NCI-H2107 treated with DMSO at 0.1 percent for 48 hours (cell line): ENCODE measurements around the gene ANKRD49.

Experiments used
- DNase-seq: peaks from one replicate; lab custom pipeline; 2025; ENCODE audit not compliant: unreplicated experiment; lab: John Stamatoyannopoulos, UW

Gene ANKRD49

DNA sequence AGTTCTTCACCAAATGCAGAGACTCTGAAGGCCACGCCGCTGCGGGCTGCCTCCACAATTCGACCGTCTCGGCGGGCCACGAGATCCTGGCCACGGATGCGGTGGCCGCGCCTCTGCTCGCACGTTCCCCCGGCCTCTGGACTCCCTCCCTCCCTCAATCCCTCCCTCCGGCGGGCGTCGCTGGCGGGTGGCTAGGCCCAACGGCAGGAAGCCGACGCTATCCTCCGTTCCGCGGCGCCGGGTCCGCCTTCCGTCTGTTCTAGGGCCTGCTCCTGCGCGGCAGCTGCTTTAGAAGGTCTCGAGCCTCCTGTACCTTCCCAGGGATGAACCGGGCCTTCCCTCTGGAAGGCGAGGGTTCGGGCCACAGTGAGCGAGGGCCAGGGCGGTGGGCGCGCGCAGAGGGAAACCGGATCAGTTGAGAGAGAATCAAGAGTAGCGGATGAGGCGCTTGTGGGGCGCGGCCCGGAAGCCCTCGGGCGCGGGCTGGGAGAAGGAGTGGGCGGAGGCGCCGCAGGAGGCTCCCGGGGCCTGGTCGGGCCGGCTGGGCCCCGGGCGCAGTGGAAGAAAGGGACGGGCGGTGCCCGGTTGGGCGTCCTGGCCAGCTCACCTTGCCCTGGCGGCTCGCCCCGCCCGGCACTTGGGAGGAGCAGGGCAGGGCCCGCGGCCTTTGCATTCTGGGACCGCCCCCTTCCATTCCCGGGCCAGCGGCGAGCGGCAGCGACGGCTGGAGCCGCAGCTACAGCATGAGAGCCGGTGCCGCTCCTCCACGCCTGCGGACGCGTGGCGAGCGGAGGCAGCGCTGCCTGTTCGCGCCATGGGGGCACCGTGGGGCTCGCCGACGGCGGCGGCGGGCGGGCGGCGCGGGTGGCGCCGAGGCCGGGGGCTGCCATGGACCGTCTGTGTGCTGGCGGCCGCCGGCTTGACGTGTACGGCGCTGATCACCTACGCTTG is 50.2 kb downstream of the ANKRD49 start, which contains the start of gene FUT4:
Gene FUT4 (plus strand): TSS at position 227 of the 951 bp plus-strand sequence. CDS start 213 bp downstream, at position 440.
- peak; percentile 35 for DNase-seq

DNA sequence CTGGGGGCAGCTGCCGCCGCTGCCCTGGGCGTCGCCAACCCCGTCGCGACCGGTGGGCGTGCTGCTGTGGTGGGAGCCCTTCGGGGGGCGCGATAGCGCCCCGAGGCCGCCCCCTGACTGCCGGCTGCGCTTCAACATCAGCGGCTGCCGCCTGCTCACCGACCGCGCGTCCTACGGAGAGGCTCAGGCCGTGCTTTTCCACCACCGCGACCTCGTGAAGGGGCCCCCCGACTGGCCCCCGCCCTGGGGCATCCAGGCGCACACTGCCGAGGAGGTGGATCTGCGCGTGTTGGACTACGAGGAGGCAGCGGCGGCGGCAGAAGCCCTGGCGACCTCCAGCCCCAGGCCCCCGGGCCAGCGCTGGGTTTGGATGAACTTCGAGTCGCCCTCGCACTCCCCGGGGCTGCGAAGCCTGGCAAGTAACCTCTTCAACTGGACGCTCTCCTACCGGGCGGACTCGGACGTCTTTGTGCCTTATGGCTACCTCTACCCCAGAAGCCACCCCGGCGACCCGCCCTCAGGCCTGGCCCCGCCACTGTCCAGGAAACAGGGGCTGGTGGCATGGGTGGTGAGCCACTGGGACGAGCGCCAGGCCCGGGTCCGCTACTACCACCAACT is 51.0 kb downstream of the ANKRD49 start:
- no peak for DNase-seq

- DNase-seq = no peak
Observed at GRCh38 chr11:94545264-94546161, 51.7 kb downstream of the ANKRD49 start.

GRCh38 chr11:94546162-94546470 is 52.3 kb downstream of the ANKRD49 start:
- no peak for DNase-seq

GRCh38 chr11:94546886-94547285 is 53.1 kb downstream of the ANKRD49 start:
- no peak for DNase-seq

DNA sequence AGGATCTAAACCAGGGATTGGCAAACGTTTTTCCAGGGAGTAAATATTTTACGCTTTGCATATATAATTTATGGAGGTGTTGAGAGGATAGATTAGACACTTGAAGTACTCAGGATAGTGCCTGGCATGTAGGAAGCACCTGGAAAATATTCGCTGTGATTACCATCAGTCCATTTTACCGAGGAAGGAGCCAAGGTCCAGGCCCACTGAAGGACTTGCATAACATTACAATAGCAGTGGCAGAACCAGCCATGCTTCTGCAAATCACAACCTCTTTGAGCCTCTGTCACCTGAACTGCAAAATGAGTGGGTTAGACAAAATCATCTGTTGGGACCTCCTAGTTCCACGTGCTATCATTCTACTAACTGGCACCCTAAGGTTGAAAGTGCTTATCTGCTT is 55.4 kb downstream of the ANKRD49 start:
- no peak for DNase-seq
